Measurements from ENCODE around the gene MPPED2.

The MPPED2 gene

GRCh38 chr11:30446520-30446919 lies 139.6 kb downstream of the MPPED2 start:
- no peak for DNase-seq

- no peak for DNase-seq
Measured at GRCh38 chr11:30445056-30445455, 141.1 kb downstream of the MPPED2 start.

GRCh38 chr11:30440510-30440909 lies 145.6 kb downstream of the MPPED2 start:
- no peak for DNase-seq

GRCh38 chr11:30436801-30437200 lies 149.4 kb downstream of the MPPED2 start:
- no peak for DNase-seq

GRCh38 chr11:30435488-30435887 lies 150.7 kb downstream of the MPPED2 start:
- no peak for DNase-seq

- no peak for DNase-seq
Measured at GRCh38 chr11:30434901-30435300, 151.3 kb downstream of the MPPED2 start.

- DNase-seq: no peak
Measured at GRCh38 chr11:30433831-30434230, 152.3 kb downstream of the MPPED2 start.

- DNase-seq: no peak
Measured at GRCh38 chr11:30432716-30433115, 153.4 kb downstream of the MPPED2 start.

GRCh38 chr11:30432178-30432577 lies 154.0 kb downstream of the MPPED2 start:
- no peak for DNase-seq

- DNase-seq: no peak
Measured at GRCh38 chr11:30431127-30431814, 154.9 kb downstream of the MPPED2 start.

- no peak for DNase-seq
Measured at GRCh38 chr11:30429550-30429949, 156.6 kb downstream of the MPPED2 start.

- DNase-seq: no peak
Measured at GRCh38 chr11:30426781-30427180, 159.4 kb downstream of the MPPED2 start.

- no peak for DNase-seq
Measured at GRCh38 chr11:30424844-30425243, 161.3 kb downstream of the MPPED2 start.

GRCh38 chr11:30424321-30424720 lies 161.8 kb downstream of the MPPED2 start:
- no peak for DNase-seq

GRCh38 chr11:30423886-30424285 lies 162.3 kb downstream of the MPPED2 start:
- no peak for DNase-seq

- DNase-seq: no peak
Measured at GRCh38 chr11:30423279-30423648, 162.9 kb downstream of the MPPED2 start.

- no peak for DNase-seq
Measured at GRCh38 chr11:30422447-30423278, 163.5 kb downstream of the MPPED2 start.

- DNase-seq: no peak
Measured at GRCh38 chr11:30420233-30420787, 165.8 kb downstream of the MPPED2 start.

GRCh38 chr11:30414806-30415205 lies 171.3 kb downstream of the MPPED2 start:
- DNase-seq: no peak

- DNase-seq: no peak
Measured at GRCh38 chr11:30414244-30414643, 171.9 kb downstream of the MPPED2 start.

GRCh38 chr11:30412509-30412908 lies 173.6 kb downstream of the MPPED2 start:
- no peak for DNase-seq

- no peak for DNase-seq
Measured at GRCh38 chr11:30411383-30411782, 174.8 kb downstream of the MPPED2 start.

GRCh38 chr11:30406978-30407762 lies 179.0 kb downstream of the MPPED2 start:
- DNase-seq: no peak
